Occipital lobe (tissue), 1 donor: ENCODE data around the gene LAD1. TPM values are rescaled to one million over a fixed set of nuclear protein-coding genes. Genes with fewer than 3 reads are reported as not detected.

Source experiments
- total RNA-seq: library from RNA; depleted of rRNA; stranded (reverse); fragments of >200 nt; gene quantifications from one replicate; pipeline ENCODE4 v1.2.3, GENCODE V29; 2014

LAD1 gene
- total RNA-seq, 1 donor from 2014 or later = not detected

Other genes with a start within 250 kb of the LAD1 start
- 54.4 TPM for gene TMEM9, start 244.8 kb downstream of the LAD1 start, total RNA-seq
- gene IGFN1, start 208.5 kb downstream of the LAD1 start, total RNA-seq = not detected
- 0.16 TPM for gene PKP1, start 115.8 kb downstream of the LAD1 start, total RNA-seq
- gene TNNT2, start 21.6 kb downstream of the LAD1 start, total RNA-seq = not detected
- not detected for gene TNNI1, start 22.4 kb upstream of the LAD1 start, total RNA-seq
- gene PHLDA3, start 69.9 kb upstream of the LAD1 start, total RNA-seq = 9.8 TPM
- 16.8 TPM for gene CSRP1, start 107.8 kb upstream of the LAD1 start, total RNA-seq
- 38.8 TPM for gene NAV1, start 139.8 kb upstream of the LAD1 start, total RNA-seq